CD4-positive, alpha-beta T cell treated with Interleukin-1 beta for 1 hour (primary cell): ENCODE data around the gene EFHC1.
A peak's percentile ranks its signal among the peaks of the same experiment; 100 is the strongest.
"Not testable (repeated sequence)": the region's sequence is repeated elsewhere in the genome, so short reads cannot be mapped to it uniquely, and the experiment has no call there.

Source experiments
- DNase-seq, 2 donors: peaks; one replicate each; pipeline ENCODE4 v3.0.0-alpha.2; 2020 to 2022

Gene EFHC1

GRCh38 chr6:52399511-52400312, 20.4 kb upstream of the EFHC1 start:
- DNase-seq: peak; percentile 38 to 56

- DNase-seq: peak in 1 of 2 donors; percentile 29
Observed at GRCh38 chr6:52400313-52401041, 19.7 kb upstream of the EFHC1 start.

- DNase-seq: no peak
Observed at GRCh38 chr6:52403086-52403485, 17.1 kb upstream of the EFHC1 start.

GRCh38 chr6:52403627-52404026, 16.5 kb upstream of the EFHC1 start:
- DNase-seq: no peak

GRCh38 chr6:52405243-52405642, 14.9 kb upstream of the EFHC1 start:
- no peak for DNase-seq

GRCh38 chr6:52407467-52407866, 12.7 kb upstream of the EFHC1 start:
- DNase-seq: peak in 1 of 2 donors; percentile 51

GRCh38 chr6:52409499-52409898, 10.6 kb upstream of the EFHC1 start:
- DNase-seq: no peak

- no peak for DNase-seq
Observed at GRCh38 chr6:52410979-52411378, 9.2 kb upstream of the EFHC1 start.

GRCh38 chr6:52411911-52412310, 8.2 kb upstream of the EFHC1 start:
- no peak for DNase-seq

GRCh38 chr6:52415333-52415732, 4.8 kb upstream of the EFHC1 start:
- no peak for DNase-seq

GRCh38 chr6:52415917-52416628, 4.1 kb upstream of the EFHC1 start:
- no peak for DNase-seq

GRCh38 chr6:52416629-52417151, 3.5 kb upstream of the EFHC1 start:
- DNase-seq: peak; percentile 31 to 82

- no peak for DNase-seq
Observed at GRCh38 chr6:52417675-52418111, 2.4 kb upstream of the EFHC1 start.

- no peak for DNase-seq
Observed at GRCh38 chr6:52418606-52419005, 1.5 kb upstream of the EFHC1 start.

- no peak for DNase-seq
Observed at GRCh38 chr6:52420668-52421358, 671 bp downstream of the EFHC1 start.

GRCh38 chr6:52422156-52422555, 2.0 kb downstream of the EFHC1 start:
- DNase-seq: no peak

- no peak for DNase-seq
Observed at GRCh38 chr6:52423448-52423847, 3.3 kb downstream of the EFHC1 start.

GRCh38 chr6:52423971-52424381, 3.8 kb downstream of the EFHC1 start:
- no peak for DNase-seq

GRCh38 chr6:52424513-52424912, 4.4 kb downstream of the EFHC1 start:
- DNase-seq: no peak

GRCh38 chr6:52426667-52427066, 6.5 kb downstream of the EFHC1 start:
- no peak for DNase-seq

GRCh38 chr6:52433294-52433693, 13.2 kb downstream of the EFHC1 start:
- not testable (repeated sequence) for DNase-seq

GRCh38 chr6:52435345-52435744, 15.2 kb downstream of the EFHC1 start:
- DNase-seq: no peak

- no peak for DNase-seq
Observed at GRCh38 chr6:52438926-52439325, 18.8 kb downstream of the EFHC1 start.
